ENCODE results near the gene SLC37A3. TPM values are rescaled to one million over a fixed set of nuclear protein-coding genes. Genes with fewer than 3 reads are reported as not detected.
"Not testable (repeated sequence)": the region's sequence is repeated elsewhere in the genome, so short reads cannot be mapped to it uniquely, and the experiment has no call there.

Gene SLC37A3
- total RNA-seq, 1 donor from 2014 or later = 44.9 TPM

DNA sequence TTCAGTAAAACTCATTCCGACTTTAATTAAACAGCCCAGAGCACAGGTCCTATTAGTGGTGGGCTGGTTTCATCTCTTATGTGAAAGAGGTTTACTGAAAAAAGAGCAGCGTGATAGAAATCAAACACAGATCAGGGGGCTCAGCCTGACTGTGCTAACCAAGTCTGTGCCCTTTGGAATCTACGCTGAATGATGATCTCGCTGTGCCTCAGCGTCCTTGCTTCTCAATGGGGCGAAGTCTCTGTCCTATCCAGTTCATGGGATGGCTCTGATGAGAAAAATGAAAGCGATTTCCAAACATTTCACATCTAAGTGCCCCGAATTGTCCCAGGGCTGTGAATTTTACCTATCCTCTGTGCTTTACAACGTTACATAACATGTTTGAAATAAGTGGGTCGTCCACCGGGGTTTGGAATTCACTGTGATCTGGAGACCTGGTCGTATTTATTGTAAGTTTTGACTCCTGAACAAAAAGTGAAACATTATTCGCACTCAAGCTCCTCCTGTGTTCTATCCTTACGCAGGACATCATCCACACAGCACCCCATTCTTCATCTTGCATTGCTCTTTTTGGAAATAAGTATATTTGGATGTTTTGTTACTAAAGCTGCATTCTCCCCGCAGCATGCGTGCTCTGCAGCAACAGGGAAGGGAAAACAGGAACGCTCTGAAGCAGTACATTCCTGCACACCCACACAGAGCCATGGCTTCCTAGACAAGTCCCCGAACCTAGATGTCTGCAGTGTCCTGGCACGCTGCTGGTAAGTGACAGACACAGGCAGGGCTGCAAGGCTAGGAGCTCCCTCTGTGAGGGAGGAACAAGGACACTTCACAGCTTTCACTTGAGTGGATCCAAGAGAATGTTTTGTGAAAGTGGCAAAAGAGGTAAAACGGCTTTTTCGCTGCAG lies 83.5 kb downstream of the SLC37A3 start:
- no peak for DNase-seq (ENCODE audit: low read depth, low spot score)

DNA sequence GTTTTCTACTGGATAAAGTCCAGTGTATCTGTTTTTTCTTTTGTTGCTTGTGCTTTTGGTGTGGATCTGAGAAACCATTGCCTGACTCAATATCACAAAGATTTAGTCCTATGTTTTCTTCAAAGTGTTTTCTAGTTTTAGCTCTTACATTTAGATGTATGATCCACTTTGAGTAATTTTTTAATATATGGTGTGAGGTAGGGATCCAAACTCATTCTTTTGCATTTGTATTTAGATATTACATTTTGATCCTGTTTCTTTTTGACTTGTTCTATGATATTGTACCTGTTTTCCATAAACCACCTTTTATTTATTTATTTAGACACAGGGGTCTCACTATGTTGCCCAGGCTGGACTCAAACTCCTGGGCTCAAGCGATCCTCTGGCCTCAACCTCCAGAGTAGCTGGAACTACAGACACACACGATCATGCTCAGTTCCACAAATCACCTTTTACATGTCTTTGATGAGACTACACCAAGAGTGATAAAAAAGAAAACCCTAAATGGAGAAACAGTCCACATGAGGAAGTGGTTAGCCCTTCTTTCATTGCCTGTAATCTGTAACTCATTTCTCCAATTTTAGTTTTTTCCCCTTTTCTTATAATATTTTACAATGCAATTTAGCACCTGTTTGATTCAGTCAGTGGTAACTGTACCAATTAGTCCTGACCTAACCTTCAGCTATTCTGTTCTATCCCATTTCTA lies 86.0 kb downstream of the SLC37A3 start:
- no peak for DNase-seq (ENCODE audit: low read depth, low spot score)

DNA sequence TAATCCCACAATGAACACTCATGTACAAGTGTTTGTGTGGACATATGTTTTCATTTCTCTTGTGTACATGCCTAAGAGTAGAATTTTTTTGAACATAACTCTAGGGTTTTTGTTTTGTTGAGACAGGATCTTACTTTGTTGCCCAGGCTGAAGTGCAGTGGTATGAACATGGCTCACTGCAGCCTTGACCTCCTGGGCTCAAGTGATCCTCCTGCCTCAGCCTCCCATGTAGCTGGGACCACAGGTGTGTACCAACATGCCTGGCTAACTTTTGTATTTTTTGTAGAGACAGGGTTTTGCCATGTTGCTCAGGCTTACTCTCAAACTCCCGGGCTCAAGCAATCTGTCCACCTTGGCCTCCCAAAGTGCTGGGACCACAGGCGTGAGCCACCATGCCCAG lies 87.2 kb downstream of the SLC37A3 start:
- not testable (repeated sequence) for DNase-seq (ENCODE audit: low read depth, low spot score)

DNA sequence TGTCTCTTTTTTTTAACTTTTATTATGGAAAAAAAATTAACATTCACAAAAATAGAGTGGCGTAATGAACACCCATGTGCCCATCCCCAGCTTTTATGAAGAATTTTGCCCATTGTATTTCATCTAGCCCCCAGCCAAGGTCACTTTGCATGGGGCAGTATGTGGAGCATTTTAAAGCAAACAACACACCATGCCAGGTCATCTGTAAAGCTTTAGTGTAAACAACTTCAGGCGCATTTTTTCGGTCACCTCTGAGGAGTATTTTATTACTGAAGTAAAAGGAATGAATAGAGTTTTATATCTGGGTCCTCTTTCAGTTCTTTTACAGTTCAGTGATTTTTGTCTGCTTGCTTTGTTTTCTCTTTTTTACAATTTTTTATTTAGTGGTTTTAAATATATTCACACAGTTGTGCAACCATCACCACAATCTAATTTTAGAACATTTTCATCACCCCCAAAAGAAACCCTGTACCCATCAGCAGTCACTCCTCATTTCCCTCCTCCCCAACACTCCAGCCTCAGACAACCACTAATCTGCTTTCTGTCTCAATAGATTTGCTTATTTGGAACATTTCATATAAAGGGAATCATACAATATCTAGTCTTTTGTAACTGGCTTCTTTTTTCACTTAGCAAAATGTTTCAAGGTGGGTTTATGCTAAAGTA lies 87.9 kb downstream of the SLC37A3 start:
- DNase-seq (ENCODE audit: low read depth, low spot score) = no peak

DNA sequence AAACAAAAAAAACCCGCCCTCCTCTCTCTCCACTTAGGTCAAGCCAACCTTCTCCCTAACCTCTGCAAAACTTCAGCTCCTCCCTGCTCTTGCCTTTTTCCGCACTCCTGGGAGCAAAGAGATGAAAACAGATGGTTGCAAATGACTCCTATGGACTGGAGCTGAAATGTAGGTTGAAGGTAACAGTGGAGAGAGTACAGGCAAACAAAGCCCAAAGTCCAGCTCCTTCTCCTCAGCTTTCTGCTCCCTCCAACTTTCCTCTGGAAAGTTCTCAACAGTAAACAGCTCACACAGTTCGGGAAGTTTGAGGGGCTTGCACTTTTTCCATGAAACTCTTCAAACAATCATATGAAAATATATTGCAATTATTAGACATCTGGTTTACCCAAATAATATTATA lies 90.3 kb downstream of the SLC37A3 start:
- DNase-seq (ENCODE audit: low read depth, low spot score) = no peak

DNA sequence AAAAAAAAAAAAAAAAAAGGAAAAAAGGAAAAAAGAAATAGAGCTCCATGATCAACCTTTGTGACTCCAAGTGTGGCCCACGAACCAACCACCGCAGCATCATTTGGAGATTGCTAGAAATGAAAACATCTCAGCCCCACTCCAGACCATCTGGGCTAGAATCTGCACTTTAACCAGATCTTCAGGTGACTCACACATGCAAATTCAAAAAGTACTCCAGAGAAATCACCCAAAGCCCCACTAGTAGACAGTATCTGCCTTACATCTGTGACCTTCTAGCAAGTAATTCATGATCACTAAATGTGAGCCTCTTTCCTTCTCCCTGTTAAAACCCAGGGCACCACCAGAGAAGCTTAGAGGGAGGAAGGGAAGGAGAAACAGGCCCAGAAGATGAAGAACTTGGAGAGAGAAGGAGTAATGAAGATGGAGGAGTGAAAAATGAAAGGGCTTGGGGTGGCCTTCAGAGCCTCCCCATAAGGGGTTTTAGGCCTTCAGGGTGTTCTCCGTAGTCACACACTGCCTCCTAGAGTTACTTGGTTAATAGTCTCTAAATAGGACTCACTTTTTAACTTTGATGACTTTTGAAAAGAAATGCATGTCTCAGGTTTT lies 94.0 kb downstream of the SLC37A3 start:
- DNase-seq (ENCODE audit: low read depth, low spot score) = no peak

DNA sequence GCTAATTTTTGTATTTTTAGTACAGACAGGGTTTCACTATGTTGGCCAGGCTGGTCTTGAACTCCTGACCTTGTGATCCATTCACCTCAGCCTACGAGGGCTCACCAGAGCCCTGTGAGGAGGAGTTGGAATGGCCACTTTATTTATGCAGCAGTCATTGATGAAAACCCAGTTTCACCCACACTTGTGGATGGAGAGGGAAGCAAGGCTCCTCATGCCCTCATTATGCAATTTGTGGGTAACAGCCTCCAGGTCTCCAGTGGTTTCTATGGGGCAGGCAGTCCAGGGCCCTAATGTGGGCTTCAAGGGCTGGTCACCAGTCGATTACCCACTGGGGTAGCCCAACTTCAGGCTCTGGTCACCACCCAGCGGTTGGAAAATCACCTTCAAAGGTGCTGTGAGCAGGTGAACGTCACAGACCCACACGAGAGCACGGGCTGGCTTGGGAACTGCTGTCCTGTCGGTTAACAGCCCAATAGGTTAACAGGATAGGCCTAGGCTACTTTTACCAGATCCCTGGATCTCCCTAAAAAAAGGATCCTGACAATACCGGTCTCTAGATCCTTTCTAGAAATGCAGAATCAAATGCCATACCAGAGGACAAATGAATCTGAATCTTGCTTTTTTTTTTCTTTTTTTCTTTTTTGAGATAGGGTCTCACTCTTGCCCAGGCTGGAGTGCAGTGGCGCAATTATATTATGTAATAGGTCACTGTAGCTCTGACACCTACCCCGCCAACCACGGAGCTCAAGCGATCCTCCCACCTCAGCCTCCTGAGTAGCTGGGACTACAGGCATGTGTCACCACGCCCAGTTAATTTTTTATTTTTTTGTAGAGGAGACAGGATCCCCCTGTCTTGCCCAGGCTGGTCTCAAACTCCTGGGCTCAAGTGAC lies 97.8 kb downstream of the SLC37A3 start:
- DNase-seq (ENCODE audit: low read depth, low spot score) = no peak

DNA sequence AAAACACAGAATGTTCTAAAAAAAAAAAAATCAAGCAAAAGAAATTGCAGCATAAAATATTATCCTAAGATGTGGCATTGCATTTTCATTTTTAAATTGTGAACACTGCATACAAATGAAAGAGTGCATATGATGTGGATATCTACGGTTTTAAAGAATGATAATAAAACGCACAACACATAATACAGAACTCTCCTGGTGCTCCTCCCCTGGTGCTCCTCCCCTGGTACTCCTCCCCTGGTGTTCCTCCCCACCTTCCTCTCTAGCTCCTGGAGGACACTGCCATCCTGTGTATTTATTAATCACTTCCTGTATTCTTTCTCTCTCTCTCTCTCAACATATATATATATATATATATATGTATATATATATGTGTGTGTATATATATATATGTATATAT lies 100.1 kb downstream of the SLC37A3 start:
- DNase-seq (ENCODE audit: low read depth, low spot score) = no peak

DNA sequence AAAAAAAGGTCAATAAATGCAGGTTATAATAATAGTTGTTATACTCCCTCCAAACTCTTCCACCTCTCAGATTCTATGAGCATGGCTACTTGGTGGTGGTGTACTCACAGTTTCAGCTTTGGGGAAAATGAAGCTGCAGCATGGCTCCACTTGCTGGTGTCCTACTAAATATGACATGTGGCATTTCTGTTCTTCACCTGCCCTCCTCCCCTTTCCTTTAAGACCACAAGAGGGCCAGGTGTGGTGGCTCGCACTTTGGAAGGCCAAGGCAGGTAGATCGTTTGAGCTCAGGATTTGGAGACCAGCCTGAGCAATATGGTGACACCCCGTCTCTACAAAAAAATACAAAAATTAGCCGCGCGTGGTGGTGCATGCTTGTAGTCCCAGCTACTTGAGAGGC lies 101.1 kb downstream of the SLC37A3 start:
- no peak for DNase-seq (ENCODE audit: low read depth, low spot score)

DNA sequence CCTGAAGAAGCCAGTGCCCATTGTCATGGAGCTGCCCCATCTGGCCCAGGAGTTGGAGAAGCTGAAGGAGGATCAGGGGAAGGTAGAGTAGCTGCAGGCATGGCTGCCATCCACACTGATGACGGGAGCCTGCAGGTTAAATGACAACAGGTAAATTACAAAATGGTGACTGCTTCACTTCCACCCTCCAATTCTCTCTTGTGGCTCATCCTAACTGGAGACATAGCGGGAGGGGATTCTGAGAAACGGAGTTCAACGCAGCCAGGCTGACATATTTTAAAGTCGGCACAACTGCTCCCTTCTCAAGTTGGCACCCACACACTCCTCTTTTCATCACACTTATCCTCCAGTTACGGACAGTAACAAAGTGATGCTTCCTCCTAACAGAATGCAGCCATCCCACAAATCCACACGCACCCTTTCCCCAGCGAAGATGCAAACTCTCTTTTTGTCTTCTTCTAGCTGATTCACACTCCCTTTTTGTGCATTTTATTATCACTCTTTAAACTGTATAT lies 103.0 kb downstream of the SLC37A3 start:
- no peak for DNase-seq (ENCODE audit: low read depth, low spot score)

DNA sequence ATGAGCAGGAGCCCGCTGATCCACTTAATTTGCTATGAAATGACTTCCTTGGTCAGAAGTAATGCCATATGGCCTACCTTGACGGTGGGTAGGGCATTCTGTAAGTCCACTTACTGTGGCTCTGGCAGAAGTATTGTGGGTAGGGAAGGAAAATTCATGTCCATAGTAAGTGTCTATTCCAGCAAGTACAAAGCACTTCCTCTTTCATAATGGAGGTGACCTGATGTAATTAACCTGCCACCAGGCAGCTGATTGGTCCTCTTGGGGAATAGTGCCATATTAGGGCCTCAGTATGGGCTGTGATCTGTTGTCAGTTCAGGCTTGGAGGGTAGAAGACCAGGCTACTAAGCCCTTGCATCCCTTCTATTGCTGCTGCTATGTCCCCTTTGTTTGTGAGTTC lies 103.9 kb downstream of the SLC37A3 start:
- DNase-seq (ENCODE audit: low read depth, low spot score) = no peak

DNA sequence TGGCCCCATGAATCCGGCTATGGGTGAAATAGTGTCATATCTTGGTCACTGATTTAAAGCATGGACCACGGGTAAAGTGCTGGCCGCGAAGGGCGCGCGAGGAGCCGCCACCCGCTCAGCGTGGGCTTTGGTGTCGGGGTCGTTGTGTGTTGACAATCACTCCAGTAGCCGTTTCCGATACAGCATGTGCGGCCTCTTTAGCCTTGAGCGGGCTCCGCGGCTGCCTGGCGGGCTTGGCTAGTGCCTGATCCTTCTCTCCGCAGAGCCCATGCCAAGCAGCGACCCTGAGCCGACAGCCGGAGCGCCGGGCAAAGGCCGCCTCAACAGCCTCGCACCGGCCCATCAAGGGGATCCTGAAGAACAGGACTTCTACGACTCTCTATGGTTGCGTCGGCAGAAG lies 105.9 kb downstream of the SLC37A3 start:
- no peak for DNase-seq (ENCODE audit: low read depth, low spot score)

DNA sequence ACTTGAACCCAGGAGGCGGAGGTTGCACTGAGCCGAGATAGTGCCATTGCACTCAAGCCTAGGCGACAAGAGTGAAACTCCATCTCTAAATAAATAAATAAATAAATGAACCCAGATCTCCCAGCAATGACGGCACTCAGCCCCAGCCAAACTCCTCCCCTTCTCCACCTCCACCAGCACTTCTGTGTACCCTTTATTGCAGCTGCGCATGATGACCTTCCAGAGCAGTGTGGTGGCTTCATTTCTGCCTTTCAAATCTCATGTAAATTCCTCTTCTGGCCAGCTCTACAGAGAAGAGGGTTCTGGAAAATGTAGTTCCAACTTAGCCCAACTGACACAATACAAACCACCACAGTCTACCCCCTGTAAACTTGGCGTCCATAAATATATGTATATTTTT lies 108.5 kb downstream of the SLC37A3 start:
- no peak for DNase-seq (ENCODE audit: low read depth, low spot score)

DNA sequence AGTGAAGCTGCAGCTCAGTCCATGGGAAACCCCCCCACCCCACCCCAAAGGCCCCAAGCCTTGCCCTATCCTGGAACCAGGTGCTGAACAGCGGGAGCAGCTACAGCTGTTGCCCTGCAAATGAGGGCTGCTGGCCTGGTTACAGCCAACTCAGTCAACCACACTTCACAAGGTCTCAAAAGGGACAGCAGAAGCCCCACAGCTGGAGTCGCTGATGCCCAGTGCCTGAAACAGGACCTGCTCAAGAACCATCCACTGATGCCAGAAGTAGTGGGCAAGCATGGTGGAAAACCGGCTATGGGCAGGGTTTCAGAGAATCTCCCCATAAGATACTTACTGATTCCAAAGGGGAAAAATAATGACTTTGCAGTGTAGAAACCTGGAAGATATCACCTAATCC lies 110.3 kb downstream of the SLC37A3 start:
- no peak for DNase-seq (ENCODE audit: low read depth, low spot score)

DNA sequence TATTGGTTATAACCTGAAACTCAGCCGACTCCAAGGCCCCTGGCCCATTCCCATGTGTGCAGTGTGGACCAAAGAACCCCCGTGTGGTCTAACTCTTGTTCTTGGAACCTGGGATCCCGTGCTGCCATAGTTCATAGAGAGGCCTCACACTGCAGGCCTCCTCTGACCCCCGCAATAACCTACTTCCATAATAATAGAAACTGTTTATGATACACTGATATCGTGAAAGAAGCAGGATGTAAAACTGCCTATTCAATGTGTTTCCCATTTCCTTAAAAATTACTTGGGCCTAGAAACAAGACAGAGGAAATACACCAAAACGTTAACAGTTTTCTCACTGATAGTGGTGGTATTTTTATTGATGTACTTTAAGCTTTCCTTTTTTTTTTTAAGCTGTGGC lies 112.4 kb downstream of the SLC37A3 start:
- DNase-seq (ENCODE audit: low read depth, low spot score) = no peak

DNA sequence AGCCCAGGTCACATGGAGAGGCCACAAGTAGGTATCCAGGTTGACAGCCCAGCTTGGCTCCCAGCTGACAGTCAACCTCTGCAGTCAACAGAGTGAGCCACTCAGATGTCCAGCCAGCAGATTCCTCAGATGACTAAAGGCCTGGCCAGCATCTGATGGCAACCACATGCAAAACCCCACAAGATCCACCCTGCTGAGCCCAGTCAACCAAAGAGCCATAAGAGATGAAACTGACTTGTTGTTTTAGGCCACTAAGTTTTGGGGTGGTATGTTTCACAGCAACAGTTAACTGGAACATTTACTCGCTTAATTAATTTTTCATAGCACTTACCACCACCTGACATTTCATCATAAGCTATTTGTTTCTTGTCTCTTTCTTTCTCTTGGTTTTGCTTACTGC lies 114.3 kb downstream of the SLC37A3 start:
- no peak for DNase-seq (ENCODE audit: low read depth, low spot score)
